IMR-90 (cell line): ENCODE data around the gene NDST1. TPM values are rescaled to one million over a fixed set of nuclear protein-coding genes. Genes with fewer than 3 reads are reported as not detected.

ENCODE experiments used
- ATAC-seq: fragments of 200-7000 bp; cut with Tn5 transposase; 2 replicates; pipeline ENCODE4 v1.9.1; 2020; ENCODE audit warnings: low read depth, mild to moderate bottlenecking, moderate library complexity
- BruUV-seq: library from RNA; stranded (reverse); fragments of 400-500 nt; replicated peaks from 2 replicates; lab custom pipeline; 2021; lab: Mats Ljungman, UMichigan
- CTCF ChIA-PET: fragments of 300-600 bp; formaldehyde crosslinking; extraction: SDS; loops from one replicate; lab custom pipeline; 2021; ENCODE audit warnings: antibody characterized with exemption; lab: Yijun Ruan, JAX
- POLR2A ChIA-PET: fragments of 300-600 bp; sonication (Branson Sonifier 250); formaldehyde crosslinking; loops from one replicate; lab custom pipeline; 2022; ENCODE audit warnings: antibody characterized with exemption; ENCODE audit not compliant: unreplicated experiment; lab: Charles Lee
- DNase-seq: peaks from one replicate; pipeline ENCODE4 v3.0.0; 2013
- H2AFZ ChIP-seq: replicated peaks from 2 replicates; pipeline ENCODE3; 2013; ENCODE audit warnings: low read length, mild to moderate bottlenecking; ENCODE audit not compliant: poor library complexity
- H2AK5ac ChIP-seq: 2 replicates; pipeline ENCODE4 v1.6.1; 2013; ENCODE audit warnings: low read depth, low read length, inconsistent platforms
- H2AK9ac ChIP-seq: replicated peaks from 2 replicates; pipeline ENCODE3; 2013; ENCODE audit warnings: mild to moderate bottlenecking, low read depth, low read length, moderate library complexity; ENCODE audit not compliant: poor library complexity
- H2BK120ac ChIP-seq: 2 replicates; pipeline ENCODE4 v1.6.1; 2013; ENCODE audit warnings: low read depth, low read length, inconsistent platforms
- H2BK15ac ChIP-seq: 3 replicates; pipeline ENCODE4 v1.6.1; 2013; ENCODE audit warnings: low read depth, low read length, inconsistent platforms
- H2BK20ac ChIP-seq: 2 replicates; pipeline ENCODE4 v1.6.1; 2013; ENCODE audit warnings: low read depth, mild to moderate bottlenecking, inconsistent platforms, low read length, moderate library complexity
- H2BK5ac ChIP-seq: 2 replicates; pipeline ENCODE4 v1.6.1; 2013; ENCODE audit warnings: mild to moderate bottlenecking, low read depth, low read length, inconsistent platforms; ENCODE audit not compliant: poor library complexity, severe bottlenecking
- H3K14ac ChIP-seq: replicated peaks from 2 replicates; pipeline ENCODE4 v1.6.1; 2013; ENCODE audit warnings: low read depth, low read length, inconsistent platforms
- H3K18ac ChIP-seq: 2 replicates; pipeline ENCODE4 v1.6.1; 2013; ENCODE audit warnings: low read depth, low read length, control low read depth
- H3K23ac ChIP-seq: 2 replicates; pipeline ENCODE4 v1.6.1; 2013; ENCODE audit warnings: low read depth, low read length, inconsistent platforms
- H3K27ac ChIP-seq: 2 replicates; pipeline ENCODE4 v1.5.1; 2013; ENCODE audit warnings: mild to moderate bottlenecking, control low read depth, low read length; ENCODE audit not compliant: insufficient read depth
- H3K27me3 ChIP-seq: 2 replicates; pipeline ENCODE4 v1.6.1; 2013; ENCODE audit warnings: low read length; ENCODE audit not compliant: control insufficient read depth, insufficient read depth
- H3K36me3 ChIP-seq: 2 replicates; pipeline ENCODE4 v1.6.1; 2013; ENCODE audit warnings: low read length, mixed read lengths; ENCODE audit not compliant: control insufficient read depth, insufficient read depth
- H3K4ac ChIP-seq: 2 replicates; pipeline ENCODE4 v1.6.1; 2013; ENCODE audit warnings: low read depth, low read length, inconsistent platforms
- H3K4me1 ChIP-seq: 2 replicates; pipeline ENCODE4 v1.6.1; 2013; ENCODE audit warnings: low read length, mixed read lengths; ENCODE audit not compliant: control insufficient read depth, insufficient read depth
- H3K4me2 ChIP-seq: 2 replicates; pipeline ENCODE4 v1.6.1; 2013; ENCODE audit warnings: low read depth, mild to moderate bottlenecking, control low read depth, low read length, moderate library complexity
- H3K4me3 ChIP-seq: 2 replicates; pipeline ENCODE4 v1.5.1; 2013; ENCODE audit warnings: low read depth, mild to moderate bottlenecking, control low read depth, low read length, moderate library complexity; ENCODE audit not compliant: insufficient read depth
- H3K56ac ChIP-seq: 2 replicates; pipeline ENCODE4 v1.6.1; 2013; ENCODE audit warnings: low read length, inconsistent platforms; ENCODE audit not compliant: insufficient read depth; ENCODE audit errors: extremely low read depth
- H3K79me1 ChIP-seq, 2 experiments: 2 replicates each; pipeline ENCODE4 v1.6.1; 2013; ENCODE audit warnings: low read length in 2 of 2, inconsistent platforms in 1 of 2, low read depth in 1 of 2
- H3K9ac ChIP-seq: 2 replicates; pipeline ENCODE4 v1.6.1; 2013; ENCODE audit warnings: low read depth, low read length, control low read depth
- H3K9me1 ChIP-seq: 2 replicates; pipeline ENCODE4 v1.6.1; 2013; ENCODE audit warnings: low read length, inconsistent platforms; ENCODE audit not compliant: insufficient read depth
- H3K9me3 ChIP-seq: 2 replicates; pipeline ENCODE4 v1.6.1; 2013; ENCODE audit warnings: low read length; ENCODE audit not compliant: control insufficient read depth, insufficient read depth
- H4K20me1 ChIP-seq: 2 replicates; pipeline ENCODE4 v1.6.1; 2013; ENCODE audit warnings: low read length, inconsistent platforms; ENCODE audit not compliant: insufficient read depth
- H4K5ac ChIP-seq: 2 replicates; pipeline ENCODE4 v1.6.1; 2013; ENCODE audit warnings: mild to moderate bottlenecking, low read depth, low read length, control low read depth
- H4K8ac ChIP-seq, 2 experiments: 2 replicates each; pipeline ENCODE4 v1.6.1; 2013; ENCODE audit warnings: low read depth in 2 of 2, low read length in 2 of 2, control low read depth in 1 of 2, inconsistent platforms in 1 of 2
- H4K91ac ChIP-seq: 2 replicates; pipeline ENCODE4 v1.6.1; 2013; ENCODE audit warnings: low read depth, low read length, inconsistent platforms; ENCODE audit not compliant: insufficient read depth
- BHLHE40 ChIP-seq: fragments of 150-350 bp; IDR thresholded peaks from 2 replicates; pipeline ENCODE4 v1.6.1; 2016; ENCODE audit warnings: mild to moderate bottlenecking, low read depth, low read length
- CEBPB ChIP-seq: IDR thresholded peaks from 2 replicates; pipeline ENCODE4 v1.6.1; 2012; ENCODE audit warnings: low read depth, low read length, improper control_type of control experiment
- FOS ChIP-seq: fragments of 150-350 bp; IDR thresholded peaks from 2 replicates; pipeline ENCODE4 v1.6.1; 2016; ENCODE audit warnings: low read depth, low read length
- MAFK ChIP-seq: IDR thresholded peaks from 2 replicates; pipeline ENCODE4 v1.6.1; 2012; ENCODE audit warnings: low read depth, low read length, improper control_type of control experiment
- MAZ ChIP-seq: IDR thresholded peaks from 2 replicates; pipeline ENCODE4 v1.6.1; 2012; ENCODE audit warnings: low read depth, mild to moderate bottlenecking, low read length, improper control_type of control experiment, moderate library complexity, borderline replicate concordance
- MXI1 ChIP-seq: IDR thresholded peaks from 2 replicates; pipeline ENCODE4 v1.6.1; 2012; ENCODE audit warnings: low read depth, mild to moderate bottlenecking, low read length, moderate library complexity, borderline replicate concordance
- POLR2A ChIP-seq: IDR thresholded peaks from 2 replicates; pipeline ENCODE4 v1.6.1; 2012; ENCODE audit warnings: mild to moderate bottlenecking, low read depth, low read length
- RAD21 ChIP-seq: IDR thresholded peaks from 2 replicates; pipeline ENCODE4 v1.6.1; 2012; ENCODE audit warnings: low read length, improper control_type of control experiment
- RCOR1 ChIP-seq: IDR thresholded peaks from 2 replicates; pipeline ENCODE4 v1.6.1; 2012; ENCODE audit warnings: mild to moderate bottlenecking, low read length, improper control_type of control experiment; ENCODE audit not compliant: insufficient replicate concordance
- RFX5 ChIP-seq: IDR thresholded peaks from 2 replicates; pipeline ENCODE4 v1.8.0; 2012; ENCODE audit warnings: low read depth, mild to moderate bottlenecking, low read length, moderate library complexity
- SMC3 ChIP-seq: fragments of 150-350 bp; IDR thresholded peaks from 2 replicates; pipeline ENCODE4 v1.6.1; 2016; ENCODE audit warnings: low read depth, mild to moderate bottlenecking, antibody characterized with exemption, low read length, moderate library complexity
- WGBS, 2 experiments: methylation state at CpG; one replicate each; pipeline versions ENCODE4 v1.1.5 to v1.1.7; 2013; ENCODE audit warnings: missing lambda C conversion rate in 2 of 2; ENCODE audit not compliant: insufficient read length in 1 of 2; ENCODE audit errors: extremely low coverage in 2 of 2; 5-methylcytosine and 5-hydroxymethylcytosine counted together
- dilution Hi-C: fragments of 300-500 bp; cut with HindIII; formaldehyde crosslinking; loops from one replicate; pipeline ENCODE4 v1.14.3; 2018; ENCODE audit warnings: low sequenced_read_pairs; ENCODE audit not compliant: unreplicated experiment
- in situ Hi-C: fragments of 300-500 bp; cut with MboI; formaldehyde crosslinking; loops from 3 replicates; pipeline ENCODE4 v1.14.3; 2019; ENCODE audit warnings: low sequenced_read_pairs, inconsistent platforms, mixed read lengths
- intact Hi-C: fragments of 100-400 bp; cut with micrococcal nuclease; formaldehyde crosslinking; loops from 2 replicates; pipeline ENCODE4 v1.10.0; 2022
- polyA plus RNA-seq, 3 experiments: library from polyadenylated mRNA; depleted of rRNA; stranded (reverse); fragments of >200 nt; gene quantifications; 2 replicates each; pipeline ENCODE4 v1.2.3, GENCODE V29; 2012; ENCODE audit warnings: low replicate concordance in 1 of 3
- total RNA-seq: library from RNA; depleted of rRNA; stranded (reverse); fragments of >200 nt; gene quantifications from 2 replicates; pipeline ENCODE4 v1.2.3, GENCODE V29; 2012
- TF ChIP-seq, protein P1 (sequence below): fragments of 150-350 bp; IDR thresholded peaks from 2 replicates; pipeline ENCODE4 v1.6.1; 2016; ENCODE audit warnings: low read depth, mild to moderate bottlenecking, low read length, moderate library complexity, borderline replicate concordance
- TF ChIP-seq, protein P2 (sequence below): conservative IDR thresholded peaks from 2 replicates; pipeline ENCODE4 v1.5.1; 2012; ENCODE audit warnings: mild to moderate bottlenecking, low read depth, low read length, improper control_type of control experiment
- TF ChIP-seq, protein P3 (sequence below): fragments of 150-350 bp; IDR thresholded peaks from 2 replicates; pipeline ENCODE4 v1.6.1; 2017; ENCODE audit warnings: mild to moderate bottlenecking, antibody characterized with exemption, low read length, low read depth

The NDST1 gene
- total and polyA plus RNA-seq, 2 of the 4 experiments (the other 2 are of a cell fraction): 30.5 to 80.4 TPM

DNA sequence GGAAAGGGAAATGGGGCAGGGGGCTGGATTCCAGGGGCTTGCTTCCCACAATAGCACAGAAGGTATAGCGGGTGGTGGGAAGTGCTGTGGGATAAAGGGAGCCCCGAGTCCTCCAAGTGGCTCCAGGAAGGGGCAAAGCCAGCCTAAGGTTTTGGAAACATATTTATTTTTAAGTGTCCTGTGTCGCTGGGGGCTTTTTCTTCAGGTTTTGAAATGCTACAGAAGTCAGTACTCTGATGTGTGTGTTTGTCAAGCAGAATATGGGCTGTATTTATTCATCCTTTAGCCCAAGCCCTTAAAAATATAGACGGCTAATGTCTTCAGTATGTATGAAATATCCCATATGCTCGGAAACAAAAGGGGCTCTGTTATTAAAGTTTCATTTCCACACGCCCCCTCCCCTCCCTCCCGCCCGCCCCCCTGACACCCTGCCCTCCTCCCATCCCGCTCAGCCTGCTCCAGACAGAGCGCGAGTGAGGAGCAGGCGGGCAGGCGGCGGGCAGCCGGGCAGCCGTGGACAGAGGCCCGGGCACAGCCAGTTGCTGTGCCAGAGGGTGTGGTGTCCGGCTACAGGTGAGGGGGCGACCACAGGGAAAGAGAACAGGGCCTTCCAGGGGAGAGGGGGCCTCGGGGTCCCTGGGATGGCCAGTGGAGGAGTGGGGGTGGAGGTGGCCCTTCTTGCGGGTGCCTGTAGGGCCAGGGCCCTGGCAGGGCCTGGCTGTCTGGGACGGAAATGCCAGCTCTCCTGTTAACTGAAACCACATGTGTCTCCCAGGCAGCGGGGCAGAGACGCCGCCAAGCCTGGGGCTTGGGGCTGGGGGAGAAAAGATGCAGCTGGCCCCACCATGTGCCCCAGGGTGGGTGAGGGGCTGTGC lies 92.9 kb downstream of the NDST1 start:
- Histone ChIP-seq H3K14ac (no peak overlapping the region), H3K9me3 (no peaks in the 10 kb centered on the region), H2BK15ac (no peak overlapping the region), H2BK5ac (no peak overlapping the region), H2AK5ac (peak overlapping the region; percentile 30; the same call in 1 of the 2 replicates), H3K79me1 (no peaks in the 10 kb centered on the region), H4K5ac (no peak overlapping the region), H3K23ac (no peak overlapping the region), H4K91ac (no peak overlapping the region; the same call in 1 of the 2 replicates), H3K9ac (no peak overlapping the region), H3K9me1 (no peaks in the 10 kb centered on the region), H3K4me1 (peaks cover 7% of the 10 kb centered on the region), H3K4me3 (no peak overlapping the region), H2AFZ (no peak overlapping the region), H4K20me1 (no peaks in the 10 kb centered on the region), H3K18ac (no peak overlapping the region), H3K4me2 (no peak overlapping the region), H3K56ac (no peak overlapping the region), H2BK120ac (0 out of 2 replicates have a peak overlapping the region, but pooled peaks have one; percentile 9), H2AK9ac (no peak overlapping the region), H3K36me3 (no peaks in the 10 kb centered on the region), H3K27me3 (no peaks in the 10 kb centered on the region; the same call in 1 of the 2 replicates), H3K4ac (no peak overlapping the region), H2BK20ac (no peak overlapping the region), H3K27ac (no peak overlapping the region), H4K8ac (no peak overlapping the region)
- ATAC-seq: no peak; the same call in 1 of the 2 replicates
- ChIA-PET CTCF (no interaction called here), POLR2A (no interaction called here)
- WGBS, 2 experiments: 60% methylated on average over 3 of the region's 25 CpGs; no CpG with 5 or more reads in 1 of the 2 experiments
- in situ Hi-C loops: no loop called here
- dilution Hi-C loops: no loop called here
- no TSS peak for BruUV-seq
- intact Hi-C loops: no loop called here
- DNase-seq: no peak
- TF ChIP-seq SMC3: no peak
- no peak for TF ChIP-seq MXI1
- TF ChIP-seq, protein P1, sequence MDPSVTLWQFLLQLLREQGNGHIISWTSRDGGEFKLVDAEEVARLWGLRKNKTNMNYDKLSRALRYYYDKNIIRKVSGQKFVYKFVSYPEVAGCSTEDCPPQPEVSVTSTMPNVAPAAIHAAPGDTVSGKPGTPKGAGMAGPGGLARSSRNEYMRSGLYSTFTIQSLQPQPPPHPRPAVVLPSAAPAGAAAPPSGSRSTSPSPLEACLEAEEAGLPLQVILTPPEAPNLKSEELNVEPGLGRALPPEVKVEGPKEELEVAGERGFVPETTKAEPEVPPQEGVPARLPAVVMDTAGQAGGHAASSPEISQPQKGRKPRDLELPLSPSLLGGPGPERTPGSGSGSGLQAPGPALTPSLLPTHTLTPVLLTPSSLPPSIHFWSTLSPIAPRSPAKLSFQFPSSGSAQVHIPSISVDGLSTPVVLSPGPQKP: no peak
- no peak for TF ChIP-seq RCOR1
- TF ChIP-seq RFX5: no peak
- TF ChIP-seq BHLHE40: no peak
- TF ChIP-seq, protein P2, sequence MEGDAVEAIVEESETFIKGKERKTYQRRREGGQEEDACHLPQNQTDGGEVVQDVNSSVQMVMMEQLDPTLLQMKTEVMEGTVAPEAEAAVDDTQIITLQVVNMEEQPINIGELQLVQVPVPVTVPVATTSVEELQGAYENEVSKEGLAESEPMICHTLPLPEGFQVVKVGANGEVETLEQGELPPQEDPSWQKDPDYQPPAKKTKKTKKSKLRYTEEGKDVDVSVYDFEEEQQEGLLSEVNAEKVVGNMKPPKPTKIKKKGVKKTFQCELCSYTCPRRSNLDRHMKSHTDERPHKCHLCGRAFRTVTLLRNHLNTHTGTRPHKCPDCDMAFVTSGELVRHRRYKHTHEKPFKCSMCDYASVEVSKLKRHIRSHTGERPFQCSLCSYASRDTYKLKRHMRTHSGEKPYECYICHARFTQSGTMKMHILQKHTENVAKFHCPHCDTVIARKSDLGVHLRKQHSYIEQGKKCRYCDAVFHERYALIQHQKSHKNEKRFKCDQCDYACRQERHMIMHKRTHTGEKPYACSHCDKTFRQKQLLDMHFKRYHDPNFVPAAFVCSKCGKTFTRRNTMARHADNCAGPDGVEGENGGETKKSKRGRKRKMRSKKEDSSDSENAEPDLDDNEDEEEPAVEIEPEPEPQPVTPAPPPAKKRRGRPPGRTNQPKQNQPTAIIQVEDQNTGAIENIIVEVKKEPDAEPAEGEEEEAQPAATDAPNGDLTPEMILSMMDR: no peak
- TF ChIP-seq FOS: no peak
- TF ChIP-seq MAZ: no peak
- TF ChIP-seq CEBPB: no peak
- no peak for TF ChIP-seq RAD21
- no peak for TF ChIP-seq MAFK
- TF ChIP-seq, protein P3, sequence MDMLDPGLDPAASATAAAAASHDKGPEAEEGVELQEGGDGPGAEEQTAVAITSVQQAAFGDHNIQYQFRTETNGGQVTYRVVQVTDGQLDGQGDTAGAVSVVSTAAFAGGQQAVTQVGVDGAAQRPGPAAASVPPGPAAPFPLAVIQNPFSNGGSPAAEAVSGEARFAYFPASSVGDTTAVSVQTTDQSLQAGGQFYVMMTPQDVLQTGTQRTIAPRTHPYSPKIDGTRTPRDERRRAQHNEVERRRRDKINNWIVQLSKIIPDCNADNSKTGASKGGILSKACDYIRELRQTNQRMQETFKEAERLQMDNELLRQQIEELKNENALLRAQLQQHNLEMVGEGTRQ: no peak
- TF ChIP-seq POLR2A: no peak
